Measurements from ENCODE around the gene PLCB3. TPM values are rescaled to one million over a fixed set of nuclear protein-coding genes. Genes with fewer than 3 reads are reported as not detected.

The PLCB3 gene
- total and polyA plus RNA-seq, 2 experiments from 2014 or later, result 28.1 to 103 TPM

DNA sequence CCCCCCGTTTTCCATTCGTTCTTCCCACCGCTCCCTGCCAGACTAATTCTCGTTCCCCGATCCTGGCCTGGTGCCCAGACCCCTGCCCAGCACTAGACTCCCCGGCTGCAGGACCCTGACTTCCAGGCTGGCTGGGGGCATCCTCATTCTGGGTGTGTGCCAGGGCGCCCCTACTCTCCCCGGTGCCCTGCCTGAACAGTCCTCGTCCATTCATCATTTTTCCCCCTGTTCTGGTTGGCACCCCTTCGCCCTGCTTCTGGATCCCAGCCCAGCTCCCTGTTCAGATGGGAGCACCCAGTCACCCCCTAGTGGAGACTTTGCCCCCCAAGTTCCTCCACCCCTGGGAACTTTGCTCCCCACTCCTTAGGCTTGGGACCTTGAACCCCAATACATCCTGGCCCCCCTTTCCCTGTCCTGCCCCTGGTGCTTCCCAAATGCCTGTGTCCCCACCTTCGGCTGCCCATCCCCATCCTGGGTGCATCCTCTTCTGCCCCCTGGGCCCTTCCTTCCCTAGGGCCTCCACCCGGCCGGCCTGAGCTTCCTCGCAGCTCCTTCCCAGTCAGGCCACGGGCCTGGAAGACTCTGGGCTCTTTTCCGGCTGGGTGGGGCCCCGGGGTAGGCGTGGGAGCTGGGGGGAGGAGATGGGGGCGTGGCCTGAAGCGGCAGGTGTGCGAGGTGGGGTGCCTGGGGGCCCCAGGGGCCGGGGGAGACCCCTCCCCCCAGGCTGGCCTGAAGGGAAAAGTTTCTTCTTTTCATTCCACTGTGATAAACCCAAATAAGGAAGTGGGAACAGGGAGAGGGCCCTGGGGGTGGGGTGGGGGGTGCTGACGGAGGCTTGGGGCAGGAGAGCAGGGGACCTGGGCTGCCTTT lies 908 bp downstream of the PLCB3 start (continued):
- TF ChIP-seq, protein P1, sequence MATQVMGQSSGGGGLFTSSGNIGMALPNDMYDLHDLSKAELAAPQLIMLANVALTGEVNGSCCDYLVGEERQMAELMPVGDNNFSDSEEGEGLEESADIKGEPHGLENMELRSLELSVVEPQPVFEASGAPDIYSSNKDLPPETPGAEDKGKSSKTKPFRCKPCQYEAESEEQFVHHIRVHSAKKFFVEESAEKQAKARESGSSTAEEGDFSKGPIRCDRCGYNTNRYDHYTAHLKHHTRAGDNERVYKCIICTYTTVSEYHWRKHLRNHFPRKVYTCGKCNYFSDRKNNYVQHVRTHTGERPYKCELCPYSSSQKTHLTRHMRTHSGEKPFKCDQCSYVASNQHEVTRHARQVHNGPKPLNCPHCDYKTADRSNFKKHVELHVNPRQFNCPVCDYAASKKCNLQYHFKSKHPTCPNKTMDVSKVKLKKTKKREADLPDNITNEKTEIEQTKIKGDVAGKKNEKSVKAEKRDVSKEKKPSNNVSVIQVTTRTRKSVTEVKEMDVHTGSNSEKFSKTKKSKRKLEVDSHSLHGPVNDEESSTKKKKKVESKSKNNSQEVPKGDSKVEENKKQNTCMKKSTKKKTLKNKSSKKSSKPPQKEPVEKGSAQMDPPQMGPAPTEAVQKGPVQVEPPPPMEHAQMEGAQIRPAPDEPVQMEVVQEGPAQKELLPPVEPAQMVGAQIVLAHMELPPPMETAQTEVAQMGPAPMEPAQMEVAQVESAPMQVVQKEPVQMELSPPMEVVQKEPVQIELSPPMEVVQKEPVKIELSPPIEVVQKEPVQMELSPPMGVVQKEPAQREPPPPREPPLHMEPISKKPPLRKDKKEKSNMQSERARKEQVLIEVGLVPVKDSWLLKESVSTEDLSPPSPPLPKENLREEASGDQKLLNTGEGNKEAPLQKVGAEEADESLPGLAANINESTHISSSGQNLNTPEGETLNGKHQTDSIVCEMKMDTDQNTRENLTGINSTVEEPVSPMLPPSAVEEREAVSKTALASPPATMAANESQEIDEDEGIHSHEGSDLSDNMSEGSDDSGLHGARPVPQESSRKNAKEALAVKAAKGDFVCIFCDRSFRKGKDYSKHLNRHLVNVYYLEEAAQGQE (IDR thresholded peaks at IDR 0.05; ENCODE audit: unreplicated experiment), result no peak
- TF ChIP-seq POLR2AphosphoS5 (IDR thresholded peaks at IDR 0.05; ENCODE audit: low read depth), result peak; percentile 64
- no peak for TF ChIP-seq JUNB (IDR thresholded peaks at IDR 0.05; ENCODE audit: unreplicated experiment)
- TF ChIP-seq ZNF331 (CRISPR knock-in tag; IDR thresholded peaks at IDR 0.05; ENCODE audit: low read depth), result no peak
- TF ChIP-seq EZH2phosphoT487 (IDR thresholded peaks at IDR 0.05; ENCODE audit: unreplicated experiment), result no peak
- no peak for TF ChIP-seq NANOG (IDR thresholded peaks at IDR 0.05; ENCODE audit: borderline replicate concordance)

DNA sequence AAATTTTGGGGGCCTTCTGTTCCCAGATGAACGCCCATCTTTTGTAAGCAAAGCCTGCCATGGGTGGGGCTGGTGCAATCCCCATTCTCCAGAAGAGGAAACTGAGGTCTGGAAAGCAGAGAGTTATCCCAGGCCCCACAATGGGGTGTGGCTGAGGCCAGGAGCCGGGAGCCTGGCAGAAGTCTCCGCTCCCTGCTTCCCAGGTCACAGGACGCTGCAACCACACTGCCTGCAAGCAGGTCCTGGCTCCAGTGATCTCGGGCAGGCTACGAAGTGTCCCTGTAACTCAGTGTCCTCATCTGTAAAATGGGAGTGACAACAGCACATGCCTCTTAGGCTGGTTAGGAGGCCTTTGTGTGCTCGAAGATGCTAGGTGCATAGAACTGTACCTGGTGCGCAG lies 1.7 kb downstream of the PLCB3 start:
- H4K20me1 ChIP-seq (replicated peaks; ENCODE audit: insufficient read depth), result no peaks in the 10 kb centered on the region; the same call in none of the 2 replicates
- H2AFZ ChIP-seq, result no peak overlapping the region
- peaks cover 20% of the 10 kb centered on the region for H3K36me3 Mint-ChIP-seq (ENCODE audit: low read depth)
- H3K4me1 ChIP-seq (ENCODE audit: insufficient read depth), result peaks cover 28% of the 10 kb centered on the region
- H3K27ac ChIP-seq (ENCODE audit: low read depth), result peak overlapping the region; percentile 59; the same call in 1 of the 2 replicates
- H3K27me3 ChIP-seq (ENCODE audit: insufficient read depth), result no peaks in the 10 kb centered on the region
- peaks cover 19% of the 10 kb centered on the region for H3K79me2 ChIP-seq (replicated peaks; ENCODE audit: insufficient read depth)
- DNase-seq (ENCODE audit: low spot score), result no peak
- H3K4me2 ChIP-seq, result peak overlapping the region; percentile 98
- H3K9me3 Mint-ChIP-seq, result no peaks in the 10 kb centered on the region
- peaks cover 26% of the 10 kb centered on the region for H3F3A ChIP-seq (replicated peaks; ENCODE audit: low read depth)
- no peaks in the 10 kb centered on the region for H3K9me2 ChIP-seq (ENCODE audit: insufficient read depth)
- H3K4me1 Mint-ChIP-seq, result peaks cover 35% of the 10 kb centered on the region
- peaks cover 29% of the 10 kb centered on the region for H3K27me3 Mint-ChIP-seq (ENCODE audit: insufficient read depth, low read depth, poor library complexity)
- no peak overlapping the region for H3K27ac Mint-ChIP-seq
- ATAC-seq, result no peak
- H3K36me3 ChIP-seq (ENCODE audit: insufficient read depth), result 0 out of 2 replicates have a peak, but pooled peaks cover 5% of the 10 kb centered on the region
- peak overlapping the region; percentile 92 for H3K4me3 Mint-ChIP-seq
- peak overlapping the region; percentile 94 for H3K4me3 ChIP-seq
- TF ChIP-seq STAT1 (IDR thresholded peaks at IDR 0.05; ENCODE audit: unreplicated experiment) (no peak), CREB1 (CRISPR knock-in tag; IDR thresholded peaks at IDR 0.05; ENCODE audit: low read depth) (no peak), ZNF114 (CRISPR knock-in tag; IDR thresholded peaks at IDR 0.05) (no peak), JUNB (IDR thresholded peaks at IDR 0.05; ENCODE audit: unreplicated experiment) (no peak), NANOG (IDR thresholded peaks at IDR 0.05; ENCODE audit: borderline replicate concordance) (no peak), EZH2 (IDR thresholded peaks at IDR 0.05; ENCODE audit: low read depth, unreplicated experiment) (no peak)
- TF ChIP-seq, protein P2, sequence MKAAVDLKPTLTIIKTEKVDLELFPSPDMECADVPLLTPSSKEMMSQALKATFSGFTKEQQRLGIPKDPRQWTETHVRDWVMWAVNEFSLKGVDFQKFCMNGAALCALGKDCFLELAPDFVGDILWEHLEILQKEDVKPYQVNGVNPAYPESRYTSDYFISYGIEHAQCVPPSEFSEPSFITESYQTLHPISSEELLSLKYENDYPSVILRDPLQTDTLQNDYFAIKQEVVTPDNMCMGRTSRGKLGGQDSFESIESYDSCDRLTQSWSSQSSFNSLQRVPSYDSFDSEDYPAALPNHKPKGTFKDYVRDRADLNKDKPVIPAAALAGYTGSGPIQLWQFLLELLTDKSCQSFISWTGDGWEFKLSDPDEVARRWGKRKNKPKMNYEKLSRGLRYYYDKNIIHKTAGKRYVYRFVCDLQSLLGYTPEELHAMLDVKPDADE (IDR thresholded peaks at IDR 0.05), result no peak
- TF ChIP-seq, protein P3, sequence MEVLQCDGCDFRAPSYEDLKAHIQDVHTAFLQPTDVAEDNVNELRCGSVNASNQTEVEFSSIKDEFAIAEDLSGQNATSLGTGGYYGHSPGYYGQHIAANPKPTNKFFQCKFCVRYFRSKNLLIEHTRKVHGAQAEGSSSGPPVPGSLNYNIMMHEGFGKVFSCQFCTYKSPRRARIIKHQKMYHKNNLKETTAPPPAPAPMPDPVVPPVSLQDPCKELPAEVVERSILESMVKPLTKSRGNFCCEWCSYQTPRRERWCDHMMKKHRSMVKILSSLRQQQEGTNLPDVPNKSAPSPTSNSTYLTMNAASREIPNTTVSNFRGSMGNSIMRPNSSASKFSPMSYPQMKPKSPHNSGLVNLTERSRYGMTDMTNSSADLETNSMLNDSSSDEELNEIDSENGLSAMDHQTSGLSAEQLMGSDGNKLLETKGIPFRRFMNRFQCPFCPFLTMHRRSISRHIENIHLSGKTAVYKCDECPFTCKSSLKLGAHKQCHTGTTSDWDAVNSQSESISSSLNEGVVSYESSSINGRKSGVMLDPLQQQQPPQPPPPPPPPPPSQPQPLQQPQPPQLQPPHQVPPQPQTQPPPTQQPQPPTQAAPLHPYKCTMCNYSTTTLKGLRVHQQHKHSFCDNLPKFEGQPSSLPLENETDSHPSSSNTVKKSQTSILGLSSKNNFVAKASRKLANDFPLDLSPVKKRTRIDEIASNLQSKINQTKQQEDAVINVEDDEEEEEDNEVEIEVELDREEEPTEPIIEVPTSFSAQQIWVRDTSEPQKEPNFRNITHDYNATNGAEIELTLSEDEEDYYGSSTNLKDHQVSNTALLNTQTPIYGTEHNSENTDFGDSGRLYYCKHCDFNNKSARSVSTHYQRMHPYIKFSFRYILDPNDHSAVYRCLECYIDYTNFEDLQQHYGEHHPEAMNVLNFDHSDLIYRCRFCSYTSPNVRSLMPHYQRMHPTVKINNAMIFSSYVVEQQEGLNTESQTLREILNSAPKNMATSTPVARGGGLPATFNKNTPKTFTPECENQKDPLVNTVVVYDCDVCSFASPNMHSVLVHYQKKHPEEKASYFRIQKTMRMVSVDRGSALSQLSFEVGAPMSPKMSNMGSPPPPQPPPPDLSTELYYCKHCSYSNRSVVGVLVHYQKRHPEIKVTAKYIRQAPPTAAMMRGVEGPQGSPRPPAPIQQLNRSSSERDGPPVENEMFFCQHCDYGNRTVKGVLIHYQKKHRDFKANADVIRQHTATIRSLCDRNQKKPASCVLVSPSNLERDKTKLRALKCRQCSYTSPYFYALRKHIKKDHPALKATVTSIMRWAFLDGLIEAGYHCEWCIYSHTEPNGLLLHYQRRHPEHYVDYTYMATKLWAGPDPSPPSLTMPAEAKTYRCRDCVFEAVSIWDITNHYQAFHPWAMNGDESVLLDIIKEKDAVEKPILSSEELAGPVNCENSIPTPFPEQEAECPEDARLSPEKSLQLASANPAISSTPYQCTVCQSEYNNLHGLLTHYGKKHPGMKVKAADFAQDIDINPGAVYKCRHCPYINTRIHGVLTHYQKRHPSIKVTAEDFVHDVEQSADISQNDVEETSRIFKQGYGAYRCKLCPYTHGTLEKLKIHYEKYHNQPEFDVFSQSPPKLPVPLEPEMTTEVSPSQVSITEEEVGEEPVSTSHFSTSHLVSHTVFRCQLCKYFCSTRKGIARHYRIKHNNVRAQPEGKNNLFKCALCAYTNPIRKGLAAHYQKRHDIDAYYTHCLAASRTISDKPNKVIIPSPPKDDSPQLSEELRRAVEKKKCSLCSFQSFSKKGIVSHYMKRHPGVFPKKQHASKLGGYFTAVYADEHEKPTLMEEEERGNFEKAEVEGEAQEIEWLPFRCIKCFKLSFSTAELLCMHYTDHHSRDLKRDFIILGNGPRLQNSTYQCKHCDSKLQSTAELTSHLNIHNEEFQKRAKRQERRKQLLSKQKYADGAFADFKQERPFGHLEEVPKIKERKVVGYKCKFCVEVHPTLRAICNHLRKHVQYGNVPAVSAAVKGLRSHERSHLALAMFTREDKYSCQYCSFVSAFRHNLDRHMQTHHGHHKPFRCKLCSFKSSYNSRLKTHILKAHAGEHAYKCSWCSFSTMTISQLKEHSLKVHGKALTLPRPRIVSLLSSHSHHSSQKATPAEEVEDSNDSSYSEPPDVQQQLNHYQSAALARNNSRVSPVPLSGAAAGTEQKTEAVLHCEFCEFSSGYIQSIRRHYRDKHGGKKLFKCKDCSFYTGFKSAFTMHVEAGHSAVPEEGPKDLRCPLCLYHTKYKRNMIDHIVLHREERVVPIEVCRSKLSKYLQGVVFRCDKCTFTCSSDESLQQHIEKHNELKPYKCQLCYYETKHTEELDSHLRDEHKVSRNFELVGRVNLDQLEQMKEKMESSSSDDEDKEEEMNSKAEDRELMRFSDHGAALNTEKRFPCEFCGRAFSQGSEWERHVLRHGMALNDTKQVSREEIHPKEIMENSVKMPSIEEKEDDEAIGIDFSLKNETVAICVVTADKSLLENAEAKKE (CRISPR knock-in tag; IDR thresholded peaks at IDR 0.05), result no peak
